Renal pelvis (tissue), 4 donors: ENCODE data around the gene SARNP. TPM values are rescaled to one million over a fixed set of nuclear protein-coding genes. Genes with fewer than 3 reads are reported as not detected.
"Not testable (repeated sequence)": the region's sequence is repeated elsewhere in the genome, so short reads cannot be mapped to it uniquely, and the experiment has no call there.

Source experiments
- DNase-seq: peaks from one replicate; pipeline ENCODE4 v3.0.0-alpha.2; 2013
- polyA plus RNA-seq, 3 donors: library from polyadenylated mRNA; unstranded; fragments of 120-200 nt; gene quantifications; one replicate each; pipeline ENCODE4 v1.2.1, GENCODE V29; 2013; ENCODE audit not compliant: insufficient read length in 3 of 3

The SARNP gene
- polyA plus RNA-seq, 3 donors: 105 to 132 (median 112) TPM

DNA sequence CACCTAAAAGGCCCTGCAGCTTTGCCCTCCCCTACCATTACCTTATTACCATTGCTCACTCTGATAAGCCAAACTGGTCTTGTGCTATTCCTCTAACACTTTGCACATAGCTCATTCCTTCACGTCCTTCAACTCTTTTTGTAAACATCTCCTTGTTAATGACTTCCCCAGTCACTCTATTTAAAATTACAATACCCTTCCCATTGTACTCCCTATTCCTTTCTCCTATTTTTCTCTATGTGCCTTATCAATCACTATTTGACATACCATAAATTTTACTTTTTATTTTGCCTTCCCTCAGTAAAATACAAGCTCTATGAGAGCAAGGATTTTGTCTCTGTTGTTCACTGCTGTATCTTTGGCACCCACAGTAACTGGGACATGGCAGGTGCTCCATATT is 5.4 kb downstream of the SARNP start:
- no peak for DNase-seq

DNA sequence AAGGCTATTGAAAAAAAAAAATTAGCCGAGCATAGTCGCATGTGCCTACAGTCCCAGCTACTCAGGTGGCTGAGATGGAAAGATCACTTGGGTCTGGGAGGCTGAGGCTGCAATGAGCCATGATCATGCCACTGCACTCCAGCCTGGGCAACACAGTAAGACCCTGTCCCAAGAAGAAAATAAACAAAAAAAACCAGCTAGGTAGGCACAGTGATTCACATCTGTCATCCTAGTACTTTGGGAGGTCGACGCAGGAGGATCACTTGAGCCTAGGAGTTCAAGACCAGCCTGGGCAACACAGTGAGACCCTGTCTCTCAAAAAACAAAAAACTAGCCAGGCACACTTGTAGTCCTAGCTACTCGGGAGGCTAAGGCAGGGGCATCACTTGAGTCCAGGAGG is 8.2 kb downstream of the SARNP start:
- DNase-seq: no peak

DNA sequence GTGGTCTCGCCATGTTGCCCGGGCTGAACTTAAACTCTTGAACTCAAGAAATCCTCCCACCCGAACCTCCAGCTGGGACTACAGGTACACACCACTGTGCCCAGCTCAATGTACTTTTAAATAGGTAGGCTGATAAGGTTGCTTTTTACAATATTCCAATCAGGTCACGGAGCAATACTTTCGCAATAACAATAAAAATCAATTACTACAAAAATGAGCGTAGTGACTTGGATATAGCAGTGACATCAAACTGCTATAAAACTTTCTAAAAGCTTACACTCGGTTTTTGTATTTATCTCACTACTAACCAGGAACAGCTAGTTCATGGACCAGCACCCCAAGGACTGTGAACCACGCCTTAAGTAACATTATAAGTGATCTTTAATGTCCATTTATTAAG is 10.5 kb downstream of the SARNP start:
- DNase-seq: no peak

DNA sequence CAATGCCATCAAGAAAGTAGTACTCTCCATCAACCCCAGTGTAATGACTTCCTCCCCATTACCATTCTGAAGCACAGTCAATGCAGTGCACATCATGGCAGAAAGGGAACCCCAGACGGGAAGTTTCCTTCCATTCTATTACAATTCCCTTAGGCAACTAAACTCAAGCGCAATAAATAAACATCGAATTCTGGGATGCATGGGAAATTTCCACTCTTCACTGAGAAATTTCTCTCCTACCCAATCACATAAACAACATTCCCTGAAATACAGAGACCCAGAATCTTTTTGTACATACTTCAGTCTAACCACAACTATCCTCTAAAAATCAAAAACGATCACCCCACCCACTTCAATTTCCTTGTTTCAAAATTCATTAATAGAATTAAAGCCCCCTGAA is 20.0 kb downstream of the SARNP start:
- no peak for DNase-seq

DNA sequence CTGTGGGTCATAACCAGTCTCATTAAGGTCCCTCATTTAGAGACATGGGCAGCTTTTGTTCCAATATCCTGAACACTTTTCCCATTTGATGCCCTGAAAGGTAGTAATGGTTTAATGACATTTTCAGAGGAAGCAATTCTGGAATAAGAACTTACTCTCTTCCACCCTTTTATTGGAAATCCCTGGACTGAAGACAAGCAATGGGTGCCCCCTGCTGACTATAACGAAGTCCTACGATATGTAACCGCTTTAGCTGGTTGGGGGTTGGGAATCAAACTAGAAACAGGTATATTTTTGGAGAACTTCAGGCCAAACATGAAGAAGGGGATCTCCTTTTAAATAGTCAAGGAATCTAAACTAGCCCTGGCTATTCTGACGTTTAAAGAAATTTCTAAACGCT is 20.5 kb downstream of the SARNP start:
- DNase-seq: peak; percentile 71

DNA sequence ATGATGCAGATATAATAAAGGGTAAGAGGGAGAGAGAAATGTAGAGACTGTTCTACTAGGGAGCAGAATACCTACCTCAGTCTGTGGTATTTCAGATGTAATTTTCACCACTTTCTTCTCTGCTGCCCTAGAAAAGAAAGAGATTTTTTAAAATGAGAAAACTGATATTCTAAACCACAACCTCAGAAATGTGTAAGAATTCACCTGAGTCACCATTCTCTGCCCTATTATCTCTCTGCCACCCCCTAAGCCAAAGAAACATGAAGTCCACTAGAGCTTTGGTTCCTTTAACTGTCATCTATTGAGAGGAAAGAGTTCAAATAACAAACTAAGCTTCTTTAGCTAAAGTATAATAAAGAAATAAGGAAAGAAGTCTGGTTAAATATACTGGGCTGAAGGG is 21.6 kb downstream of the SARNP start:
- DNase-seq: no peak

DNA sequence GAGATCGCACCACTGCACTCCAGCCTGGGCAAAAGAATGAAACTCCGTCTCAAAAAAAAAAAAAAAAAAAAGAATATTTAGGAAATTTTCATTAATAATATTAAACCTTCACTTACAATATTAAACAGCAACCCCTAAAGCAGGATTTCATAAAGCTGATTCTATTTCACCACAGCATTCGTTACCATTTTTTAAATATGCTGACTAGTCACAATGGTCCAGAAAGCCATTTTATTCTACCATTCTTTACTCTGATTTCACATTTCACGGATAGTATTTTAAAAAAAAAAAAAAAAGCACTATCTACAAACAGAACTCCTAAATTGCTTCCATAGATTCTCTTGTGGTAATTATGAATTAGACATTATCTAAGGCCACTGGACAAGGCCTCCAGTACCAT is 27.6 kb downstream of the SARNP start:
- DNase-seq: no peak

DNA sequence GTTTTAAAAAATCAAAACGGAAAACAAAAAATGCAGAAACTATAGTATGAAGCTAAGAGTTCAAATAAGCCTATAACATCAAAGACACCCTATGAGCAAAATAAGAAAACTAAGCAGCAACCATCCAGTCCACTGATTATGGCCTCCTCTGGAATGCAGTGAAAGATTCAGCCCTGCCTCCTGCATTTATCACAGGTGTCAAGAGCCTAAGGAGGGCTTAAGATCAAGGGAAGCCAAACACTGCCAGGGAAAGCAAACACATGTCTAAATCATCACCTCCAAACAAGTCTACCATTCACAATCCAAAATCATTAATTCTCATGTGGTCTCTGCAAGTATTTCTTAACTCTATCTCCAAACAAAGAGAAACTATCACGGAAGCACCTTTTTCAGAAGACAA is 28.4 kb downstream of the SARNP start:
- peak; percentile 51 for DNase-seq

DNA sequence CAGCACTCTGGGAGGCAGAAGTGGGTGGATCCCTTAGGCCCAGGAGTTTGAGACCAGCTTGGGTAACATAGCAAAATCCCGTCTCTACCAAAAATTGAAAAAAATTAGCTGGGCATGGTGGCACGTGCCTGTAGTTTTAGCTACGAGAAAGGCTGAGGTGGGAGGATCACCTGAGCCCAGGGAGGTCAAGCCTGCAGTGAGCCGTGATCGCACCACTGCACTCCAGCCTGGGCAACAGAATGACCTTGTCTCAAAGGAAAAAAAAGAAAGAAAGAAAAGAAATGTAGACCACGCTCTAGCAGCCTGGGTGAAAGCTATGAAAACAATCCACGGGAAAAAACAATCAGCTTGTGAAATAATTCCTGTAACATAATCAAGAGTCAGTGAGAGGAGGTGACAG is 29.0 kb downstream of the SARNP start:
- no peak for DNase-seq

DNA sequence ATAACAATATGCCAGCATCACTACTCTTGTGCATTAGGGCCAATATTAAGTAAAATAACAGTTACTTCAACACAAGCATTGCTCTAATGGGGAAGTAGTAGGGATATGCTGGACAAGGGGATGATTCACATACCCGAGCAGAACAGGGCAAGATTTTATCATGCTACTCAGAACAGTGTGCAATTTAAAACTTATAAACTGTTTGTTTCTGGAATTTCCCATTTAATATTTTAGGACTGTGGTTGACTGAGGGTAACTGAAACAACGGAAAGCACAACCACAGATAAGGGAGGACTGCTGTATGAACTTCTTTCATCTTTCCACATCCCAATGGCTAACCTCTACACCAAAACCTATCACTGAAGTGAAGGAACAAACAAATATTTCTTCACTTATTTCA is 36.8 kb downstream of the SARNP start:
- no peak for DNase-seq

DNA sequence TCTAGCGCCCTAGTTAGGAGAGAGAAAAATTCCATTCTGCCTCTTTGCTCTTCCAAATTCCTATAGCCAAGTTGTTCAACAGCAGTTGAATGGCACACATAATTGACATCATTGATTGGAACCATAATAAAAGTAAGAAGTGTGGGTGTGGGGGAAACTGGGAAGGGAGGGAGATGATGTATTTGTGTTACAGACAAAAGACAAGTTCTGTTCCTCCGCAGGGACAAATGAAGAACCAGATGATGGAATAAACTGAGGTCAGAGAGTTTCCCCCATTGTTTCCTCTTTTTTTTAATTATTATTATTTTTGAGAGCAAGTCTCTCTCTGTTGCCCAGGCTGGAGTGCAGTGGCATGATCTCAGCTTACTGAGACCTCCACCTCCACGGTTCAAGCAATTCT is 39.7 kb downstream of the SARNP start:
- no peak for DNase-seq

DNA sequence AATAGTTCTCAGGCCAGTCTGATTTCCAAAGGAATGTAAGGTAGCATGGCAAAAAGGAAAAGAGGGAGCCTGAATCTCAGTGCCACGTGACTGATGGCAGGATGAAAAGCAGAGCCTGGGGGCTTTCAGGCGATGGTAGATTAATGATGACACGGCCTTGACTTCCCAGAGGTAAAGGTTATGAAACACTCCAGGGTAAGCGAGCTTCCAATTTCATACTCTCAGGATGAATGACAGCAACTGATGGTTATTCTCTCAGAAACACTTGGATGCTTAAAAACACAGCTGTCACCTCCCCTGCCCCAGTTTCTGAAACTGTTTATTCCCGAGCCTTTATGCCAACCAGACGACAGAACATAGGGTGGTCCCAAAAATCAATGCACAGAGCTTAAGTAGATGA is 45.8 kb downstream of the SARNP start:
- no peak for DNase-seq

DNA sequence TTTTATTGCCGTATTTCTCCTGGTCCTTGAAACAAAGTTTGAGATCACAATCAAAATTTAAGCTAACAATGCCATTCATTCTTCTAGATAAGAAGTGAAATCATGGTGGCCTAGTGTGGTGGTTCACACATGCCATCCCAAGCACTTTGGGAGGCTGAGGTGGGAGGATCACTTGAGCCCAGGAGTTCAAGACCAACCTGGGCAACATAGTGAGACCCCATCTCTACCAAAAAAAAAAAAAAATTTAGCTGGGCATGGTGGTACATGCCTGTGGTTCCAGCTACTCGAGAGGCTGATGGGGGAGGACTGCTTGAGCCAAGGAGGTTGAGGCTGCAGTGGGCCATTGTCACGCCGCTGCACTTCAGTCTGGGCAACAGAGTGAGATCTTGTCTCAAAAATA is 50.4 kb downstream of the SARNP start:
- DNase-seq: no peak

DNA sequence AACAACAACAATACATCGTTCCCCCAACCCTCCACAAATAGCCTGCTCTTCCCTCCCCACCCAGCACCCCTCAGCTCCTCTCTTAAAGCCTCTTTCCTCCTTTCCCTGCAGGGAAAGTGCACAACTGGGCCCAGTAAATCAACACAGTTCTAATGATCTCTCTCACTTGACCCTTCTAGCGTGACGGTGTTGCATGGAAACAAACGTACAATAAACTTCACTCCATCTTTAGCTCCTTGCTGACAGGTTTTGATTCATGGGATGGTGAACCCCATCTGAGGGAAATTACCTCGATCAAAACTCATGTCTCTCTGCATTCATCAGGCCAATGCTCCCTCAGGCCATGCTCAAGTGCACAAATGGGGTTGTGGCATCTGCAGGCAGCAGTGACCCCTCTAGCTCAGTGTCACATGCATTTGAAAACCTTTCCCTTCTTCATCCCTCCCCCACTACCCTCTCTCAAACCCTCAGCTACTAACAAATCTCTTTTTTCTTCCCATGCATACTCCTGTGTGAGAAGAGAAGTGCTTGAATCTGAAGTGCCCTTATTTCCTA is 51.7 kb downstream of the SARNP start:
- no peak for DNase-seq

DNA sequence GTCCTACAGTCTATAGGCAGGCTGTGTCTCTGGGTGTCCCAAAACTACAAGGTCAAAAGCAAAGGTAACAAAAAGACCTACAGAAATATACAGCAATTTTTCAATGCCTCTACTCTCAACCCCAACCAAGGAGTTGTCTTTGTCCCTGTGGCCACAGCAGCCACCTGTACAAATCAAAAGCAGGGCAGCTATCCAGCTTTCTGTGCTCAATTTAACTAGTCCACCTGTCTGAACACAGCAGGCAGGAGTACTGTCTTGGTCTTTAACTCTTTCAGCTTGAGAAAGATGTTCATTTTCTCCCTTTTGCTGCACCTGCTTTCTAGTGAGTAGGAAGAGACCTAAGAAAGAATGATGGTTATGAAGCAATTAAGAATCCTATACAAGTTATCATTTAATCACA is 54.9 kb downstream of the SARNP start:
- DNase-seq: no peak

DNA sequence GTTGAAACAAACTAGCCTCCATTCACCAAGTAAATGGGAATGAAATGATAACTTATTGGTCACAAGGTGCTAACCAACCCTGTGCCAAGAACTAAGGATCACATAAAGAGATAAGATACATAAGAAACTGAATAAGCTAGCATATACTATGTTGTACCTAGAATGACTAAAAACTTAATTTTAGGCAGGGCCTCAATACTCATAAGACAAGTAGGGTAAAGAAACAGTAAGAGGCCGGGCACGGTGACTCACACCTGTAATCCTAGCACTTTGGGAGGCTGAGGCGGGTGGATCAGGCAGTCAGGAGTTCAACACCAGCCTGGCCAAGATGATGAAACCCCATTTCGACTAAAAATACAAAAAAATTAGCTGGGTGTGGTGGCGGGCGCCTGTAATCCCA is 56.9 kb downstream of the SARNP start:
- no peak for DNase-seq

DNA sequence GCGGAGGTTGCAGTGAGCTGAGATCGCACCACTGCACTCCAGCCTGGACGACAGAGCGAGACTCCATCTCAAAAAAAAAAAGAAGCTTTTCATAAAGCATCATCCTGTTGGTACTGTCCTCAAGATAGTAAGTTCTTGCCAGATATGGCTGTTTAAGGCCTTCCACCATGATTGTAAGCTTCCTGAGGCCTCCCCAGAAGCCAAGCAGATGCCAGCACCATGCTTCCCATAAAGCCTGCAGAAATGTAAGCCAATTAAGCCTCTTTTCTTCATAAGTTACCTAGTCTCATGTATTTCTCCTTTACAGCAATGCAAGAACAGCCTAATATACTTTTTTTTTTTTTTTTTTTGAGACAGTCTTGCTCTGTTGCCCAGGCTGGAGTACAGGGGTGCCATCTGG is 58.9 kb downstream of the SARNP start:
- not testable (repeated sequence) for DNase-seq

DNA sequence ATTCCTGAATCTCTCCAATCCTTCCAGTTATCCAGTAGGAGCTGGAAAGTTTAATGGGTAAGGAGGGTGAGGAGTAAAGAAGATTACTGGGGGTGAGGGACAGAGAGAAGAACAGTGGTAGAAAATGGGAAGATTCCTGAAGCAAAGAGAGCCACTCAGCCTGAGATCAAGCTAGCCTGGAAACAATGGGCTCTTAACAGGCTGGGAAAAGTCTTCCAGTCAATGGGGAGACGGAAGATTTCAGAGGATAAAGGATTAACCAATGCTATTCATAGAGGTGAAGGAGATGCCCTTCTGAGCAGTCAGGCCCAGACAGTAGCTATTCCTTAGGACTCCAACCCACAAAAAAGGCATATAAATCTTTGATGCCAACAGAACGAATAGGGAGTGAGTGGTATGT is 59.8 kb downstream of the SARNP start:
- no peak for DNase-seq

DNA sequence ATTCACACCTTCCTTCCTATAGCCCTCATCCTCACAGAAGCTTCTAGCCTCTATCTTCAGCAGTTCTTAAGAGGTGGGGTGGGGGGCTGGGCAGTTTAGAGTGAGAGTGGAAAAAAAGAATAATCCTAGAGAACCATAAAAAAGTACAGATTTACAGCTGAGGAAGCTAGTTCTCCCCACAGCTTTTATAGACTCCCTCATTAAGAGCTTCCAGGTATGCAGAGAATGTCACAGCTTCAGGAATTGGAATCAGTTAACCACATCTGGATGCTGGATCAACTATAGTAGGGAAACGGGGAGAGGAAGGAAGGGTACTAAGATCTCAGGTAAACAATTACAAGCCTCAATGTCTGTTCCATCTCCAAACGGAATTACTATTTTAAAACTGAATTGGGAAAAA is 62.3 kb downstream of the SARNP start:
- no peak for DNase-seq

DNA sequence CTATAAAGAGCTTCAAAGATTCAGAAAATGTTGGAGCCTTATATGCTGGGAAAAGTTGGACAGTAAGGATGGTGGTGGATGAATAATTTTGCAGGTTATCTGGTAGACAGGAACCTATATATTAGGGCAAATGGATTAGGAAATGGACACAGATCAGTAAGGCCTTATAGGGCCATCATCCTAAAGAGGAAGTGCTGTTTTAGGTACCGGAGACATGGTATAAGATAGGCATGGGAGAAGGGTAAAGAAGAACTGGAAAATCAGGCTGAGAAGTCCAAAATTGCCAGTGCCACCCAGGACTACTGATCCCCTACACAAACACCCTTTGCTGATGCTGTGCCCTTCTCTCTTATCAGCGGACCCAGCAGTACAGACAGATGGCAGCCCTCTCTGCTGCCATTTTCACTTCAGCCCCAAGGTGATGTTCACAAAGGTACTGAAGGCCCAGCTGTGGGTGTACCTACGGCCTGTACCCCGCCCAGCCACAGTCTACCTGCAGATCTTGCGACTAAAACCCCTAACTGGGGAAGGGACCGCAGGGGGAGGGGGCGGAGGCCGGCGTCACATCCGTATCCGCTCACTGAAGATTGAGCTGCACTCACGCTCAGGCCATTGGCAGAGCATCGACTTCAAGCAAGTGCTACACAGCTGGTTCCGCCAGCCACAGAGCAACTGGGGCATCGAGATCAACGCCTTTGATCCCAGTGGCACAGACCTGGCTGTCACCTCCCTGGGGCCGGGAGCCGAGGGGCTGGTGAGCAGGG is 69.1 kb downstream of the SARNP start:
- DNase-seq: no peak

DNA sequence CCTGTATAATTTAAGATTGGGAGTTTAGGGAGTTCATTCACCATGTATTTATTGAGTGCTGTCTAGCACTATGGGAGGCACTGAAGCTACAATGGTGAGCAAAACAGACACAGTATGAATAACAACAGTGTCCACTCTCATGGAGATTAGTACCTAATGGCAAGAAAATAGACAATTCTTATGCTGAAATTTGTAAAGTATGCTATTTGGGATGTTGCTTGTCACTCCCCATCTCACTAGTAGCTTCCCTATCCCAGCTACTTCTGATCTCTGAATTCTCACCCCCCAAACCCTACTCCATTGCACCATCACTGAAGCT is 70.7 kb downstream of the SARNP start:
- DNase-seq: no peak

DNA sequence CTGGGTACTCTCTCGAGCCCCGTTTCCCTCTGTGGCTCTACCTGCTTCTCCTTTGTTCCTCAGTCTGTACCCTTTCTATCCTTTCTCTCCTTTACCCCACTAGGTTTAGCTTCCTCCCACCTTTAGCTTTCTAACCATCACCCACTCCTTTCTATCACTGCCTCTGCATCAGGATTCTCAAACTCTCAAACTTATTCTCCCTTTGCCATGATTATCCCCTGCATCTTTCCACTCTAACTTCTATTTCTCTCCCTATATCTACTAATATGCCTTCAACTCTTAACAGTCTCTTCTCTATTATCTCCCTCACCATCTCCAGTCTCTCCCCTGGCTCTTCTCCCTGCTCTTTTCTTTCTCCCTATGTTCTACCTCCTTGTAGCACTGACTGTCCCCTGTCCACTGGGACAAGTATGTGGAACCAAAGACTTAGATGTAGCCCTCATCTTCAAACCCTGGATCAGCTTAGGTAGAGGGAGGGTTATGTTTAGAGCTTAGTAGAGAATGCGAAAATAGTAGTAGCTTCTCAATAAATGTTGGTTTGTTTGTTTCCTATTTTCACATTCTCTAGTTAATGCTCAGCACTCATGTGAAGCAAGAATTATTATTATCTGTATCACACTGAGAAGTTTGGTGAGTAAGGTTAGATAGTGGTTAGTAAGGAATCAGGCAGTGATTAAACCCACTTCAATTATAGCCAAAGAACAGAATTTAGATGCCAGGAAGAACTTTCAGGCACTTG is 71.2 kb downstream of the SARNP start:
- no peak for DNase-seq

DNA sequence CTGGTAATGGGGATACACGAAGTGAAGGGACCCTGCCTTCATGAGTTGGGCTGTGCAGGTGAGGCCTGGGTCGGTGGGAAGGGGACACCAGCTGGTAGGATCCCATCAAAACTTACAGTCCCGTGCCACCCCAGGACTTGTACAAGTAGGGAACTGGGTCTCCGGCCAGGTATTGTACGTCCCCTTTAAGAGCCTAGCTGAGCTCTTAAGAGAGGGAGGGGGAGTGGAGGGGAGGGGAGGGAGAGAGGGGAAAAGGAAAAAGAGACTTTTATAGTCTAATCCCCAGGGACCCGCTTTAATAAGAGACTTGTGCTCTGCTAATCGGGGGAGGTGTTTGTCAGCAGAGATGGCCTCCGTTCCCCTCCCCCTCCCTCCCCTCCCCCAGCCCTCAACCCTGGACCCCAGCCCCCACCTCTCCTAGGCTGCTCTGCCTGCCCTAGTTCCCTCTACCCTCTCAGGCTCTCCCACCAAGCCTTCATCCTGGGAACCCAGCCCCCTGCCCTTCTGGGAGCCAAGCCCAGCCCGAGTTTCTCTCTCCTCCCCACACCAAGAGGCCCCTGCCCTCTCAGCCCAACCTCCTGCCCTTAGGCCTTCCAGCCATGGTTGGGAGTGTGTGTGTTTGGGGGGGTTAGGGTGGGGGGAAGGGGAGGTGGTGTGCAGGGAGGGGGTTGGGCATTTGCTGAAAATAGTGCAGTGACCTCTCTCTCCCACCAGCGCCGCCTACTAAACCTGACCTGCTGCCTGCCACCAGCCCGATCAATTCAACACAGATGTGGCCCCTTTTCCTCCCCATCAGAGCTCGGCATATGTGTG is 72.0 kb downstream of the SARNP start:
- peak; percentile 85 for DNase-seq
